ENCODE measurements around the gene RFC2. TPM values are rescaled to one million over a fixed set of nuclear protein-coding genes. Genes with fewer than 3 reads are reported as not detected.

Gene RFC2
- polyA plus RNA-seq, 2 of the 4 experiments (the other 2 are of a cell fraction) = 44.6 to 71.2 TPM

- no peak for DNase-seq (ENCODE audit: low read depth in 1 of 2, low spot score in 1 of 2)
These were observed 66.1 kb downstream of the RFC2 start for GRCh38 chr7:74187915-74188675.

GRCh38 chr7:74185636-74186035, 68.6 kb downstream of the RFC2 start:
- no peak overlapping the region for H3K4me3 ChIP-seq
- FAIRE-seq (no peak), DNase-seq (ENCODE audit: low read depth in 1 of 2, low spot score in 1 of 2) (no peak), ATAC-seq (no peak)
- ChIA-PET CTCF (interaction anchor here (1.3 to 1.6 kb wide), 2 partner anchors 17 to 22 kb away, joined by 4 to 7 read pairs; no protein-coding TSS in a partner anchor), POLR2A (no interaction called here)
- no peaks in the 10 kb centered on the region for H3K9me3 ChIP-seq
- 49% methylated on average over 5 of the region's 5 CpGs for WGBS (ENCODE audit: missing lambda C conversion rate)
- no peak overlapping the region for H3K4me2 ChIP-seq
- no peak overlapping the region for H3K27ac ChIP-seq
- peaks cover 28% of the 10 kb centered on the region for H3K4me1 ChIP-seq
- TF ChIP-seq EHMT2 (IDR thresholded peaks at IDR 0.05; ENCODE audit: low read depth) (no peak), HEYL (CRISPR knock-in tag; IDR thresholded peaks at IDR 0.05) (no peak), E2F6 (IDR thresholded peaks at IDR 0.05; ENCODE audit: borderline replicate concordance, low read depth) (no peak), NPAS2 (CRISPR knock-in tag; IDR thresholded peaks at IDR 0.05; ENCODE audit: borderline replicate concordance) (no peak), CEBPB (IDR thresholded peaks at IDR 0.05) (no peak), ZNF302 (CRISPR knock-in tag; IDR thresholded peaks at IDR 0.05) (no peak), BHLHE40 (IDR thresholded peaks at IDR 0.05; ENCODE audit: low read depth, low read length) (no peak), ZSCAN20 (CRISPR knock-in tag; IDR thresholded peaks at IDR 0.05) (no peak), RARB (CRISPR knock-in tag; IDR thresholded peaks at IDR 0.05) (no peak), HMGXB4 (CRISPR knock-in tag; IDR thresholded peaks at IDR 0.05; ENCODE audit: borderline replicate concordance) (no peak), JUN (IDR thresholded peaks at IDR 0.05) (no peak)

More at GRCh38 chr7:74187915-74188675, 66.1 kb downstream of the RFC2 start:
- Histone ChIP-seq H3K4me3 (no peak overlapping the region), H3K4me1 (peaks cover 24% of the 10 kb centered on the region), H3K27ac (no peak overlapping the region), H3K9me3 (no peaks in the 10 kb centered on the region), H3K4me2 (0 out of 3 replicates have a peak overlapping the region, but pooled peaks have one; percentile 19)
- FAIRE-seq (no peak), ATAC-seq (peak in 1 of 2 experiments; percentile 49; a peak in 3 of 6 replicates)
- POLR2A ChIA-PET = no interaction called here
- CTCF ChIA-PET = interaction anchor here (1.5 to 7.7 kb wide), 2 partner anchors 9 to 19 kb away, joined by 3 to 50 read pairs; no protein-coding TSS in a partner anchor
- TF ChIP-seq HOXB5 (CRISPR knock-in tag; IDR thresholded peaks at IDR 0.05) = no peak
- TF ChIP-seq MAZ (IDR thresholded peaks at IDR 0.05; ENCODE audit: borderline replicate concordance, low read depth, low read length) = no peak
- TF ChIP-seq ZC3H11A (IDR thresholded peaks at IDR 0.05) = no peak
- TF ChIP-seq ZNF302 (CRISPR knock-in tag; IDR thresholded peaks at IDR 0.05) = no peak
- TF ChIP-seq E2F6 (IDR thresholded peaks at IDR 0.05; ENCODE audit: borderline replicate concordance, low read depth) = no peak
- TF ChIP-seq NPAS2 (CRISPR knock-in tag; IDR thresholded peaks at IDR 0.05; ENCODE audit: borderline replicate concordance) = no peak
- no peak for TF ChIP-seq REST (IDR thresholded peaks at IDR 0.05)
- TF ChIP-seq MYC (IDR thresholded peaks at IDR 0.05; ENCODE audit: borderline replicate concordance, low read length) = no peak
- no peak for TF ChIP-seq FOSL2 (IDR thresholded peaks at IDR 0.05)
- TF ChIP-seq FOSL2 (CRISPR knock-in tag; IDR thresholded peaks at IDR 0.05) = no peak
- no peak for TF ChIP-seq FOSB (CRISPR knock-in tag; IDR thresholded peaks at IDR 0.05)
- TF ChIP-seq SMC3 (IDR thresholded peaks at IDR 0.05) = no peak
- TF ChIP-seq HOXB13 (CRISPR knock-in tag; IDR thresholded peaks at IDR 0.05; ENCODE audit: low read depth) = no peak
- no peak for TF ChIP-seq HMGXB4 (CRISPR knock-in tag; IDR thresholded peaks at IDR 0.05; ENCODE audit: borderline replicate concordance)
- no peak for TF ChIP-seq BHLHE40 (IDR thresholded peaks at IDR 0.05; ENCODE audit: low read depth, low read length)
- no peak for TF ChIP-seq RFX5 (IDR thresholded peaks at IDR 0.05)
- 76% methylated on average over 11 of the region's 11 CpGs for whole genome bisulfite sequencing (ENCODE audit: missing lambda C conversion rate)
